HG03442 (cell line): Measurements from ENCODE around the gene PLXNA2.

ENCODE experiments used
- ATAC-seq: cut with Tn5 transposase; IDR thresholded peaks from one replicate; pipeline ENCODE4 v1.9.1; 2021; ENCODE audit warnings: mild to moderate bottlenecking, moderate library complexity; ENCODE audit not compliant: unreplicated experiment

Gene PLXNA2

DNA sequence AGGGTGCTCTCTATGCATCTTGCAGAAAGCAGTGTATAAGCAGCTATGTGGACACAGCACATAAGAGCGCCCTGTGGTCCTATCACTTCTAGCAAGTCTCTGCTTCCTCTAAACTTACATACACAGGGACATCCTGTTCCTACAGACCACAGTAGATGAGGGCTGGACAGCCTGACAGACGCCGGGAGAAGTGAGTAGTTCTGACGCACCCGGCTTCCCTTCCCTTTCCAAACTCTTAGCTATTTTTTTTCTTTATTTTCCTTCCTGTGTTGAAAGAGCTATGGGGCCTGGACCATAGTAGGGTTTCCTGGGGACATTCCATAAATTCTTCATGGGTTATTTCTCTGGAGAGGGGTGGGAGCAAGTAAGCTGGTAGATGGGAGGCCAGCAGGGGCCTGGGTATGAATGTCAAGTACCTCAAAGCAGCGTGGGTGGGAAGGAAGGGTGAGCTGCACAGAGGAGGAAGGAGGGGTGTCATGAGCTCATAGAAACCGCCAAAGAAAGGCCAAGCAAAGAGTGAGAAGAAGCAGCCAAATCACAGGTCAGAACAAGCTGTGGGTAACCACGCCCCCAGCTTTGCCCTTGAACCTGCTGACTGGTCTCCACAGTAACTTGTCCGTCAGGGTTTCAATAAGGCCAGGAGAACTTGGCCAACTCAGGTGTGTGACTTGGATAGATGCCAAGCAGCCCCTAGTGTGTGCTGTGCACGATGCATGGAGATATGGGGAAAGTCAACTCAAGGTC, 36.6 kb downstream of the PLXNA2 start:
- no peak for ATAC-seq

DNA sequence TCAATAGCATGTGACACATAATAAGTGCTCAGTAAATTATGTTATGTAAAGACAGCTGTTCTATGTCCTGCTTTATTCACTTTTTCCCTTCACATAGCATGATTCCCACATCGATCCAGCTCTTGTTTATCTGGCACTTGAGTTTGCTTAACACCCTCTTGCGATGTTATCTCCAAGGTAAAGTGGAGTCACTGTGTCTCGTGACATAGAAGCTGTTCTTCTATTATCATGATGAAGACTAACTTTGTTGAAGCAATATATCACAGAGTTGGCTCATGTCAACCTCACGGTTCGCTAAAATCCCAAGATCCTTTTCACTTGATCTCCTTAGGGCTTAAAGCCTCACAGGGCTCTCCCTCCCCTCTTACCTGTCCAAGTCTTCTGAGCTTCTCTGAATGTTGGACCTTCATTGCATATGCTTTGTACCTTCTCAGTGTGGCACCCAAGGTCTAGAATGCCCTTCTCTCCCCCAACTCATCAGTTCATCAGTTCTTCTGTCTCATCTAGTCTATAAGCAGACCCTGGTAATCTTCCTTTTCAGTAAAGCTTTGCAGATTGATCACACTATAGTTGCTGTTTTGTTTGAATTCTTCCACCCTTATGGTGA, 38.0 kb downstream of the PLXNA2 start:
- no peak for ATAC-seq

DNA sequence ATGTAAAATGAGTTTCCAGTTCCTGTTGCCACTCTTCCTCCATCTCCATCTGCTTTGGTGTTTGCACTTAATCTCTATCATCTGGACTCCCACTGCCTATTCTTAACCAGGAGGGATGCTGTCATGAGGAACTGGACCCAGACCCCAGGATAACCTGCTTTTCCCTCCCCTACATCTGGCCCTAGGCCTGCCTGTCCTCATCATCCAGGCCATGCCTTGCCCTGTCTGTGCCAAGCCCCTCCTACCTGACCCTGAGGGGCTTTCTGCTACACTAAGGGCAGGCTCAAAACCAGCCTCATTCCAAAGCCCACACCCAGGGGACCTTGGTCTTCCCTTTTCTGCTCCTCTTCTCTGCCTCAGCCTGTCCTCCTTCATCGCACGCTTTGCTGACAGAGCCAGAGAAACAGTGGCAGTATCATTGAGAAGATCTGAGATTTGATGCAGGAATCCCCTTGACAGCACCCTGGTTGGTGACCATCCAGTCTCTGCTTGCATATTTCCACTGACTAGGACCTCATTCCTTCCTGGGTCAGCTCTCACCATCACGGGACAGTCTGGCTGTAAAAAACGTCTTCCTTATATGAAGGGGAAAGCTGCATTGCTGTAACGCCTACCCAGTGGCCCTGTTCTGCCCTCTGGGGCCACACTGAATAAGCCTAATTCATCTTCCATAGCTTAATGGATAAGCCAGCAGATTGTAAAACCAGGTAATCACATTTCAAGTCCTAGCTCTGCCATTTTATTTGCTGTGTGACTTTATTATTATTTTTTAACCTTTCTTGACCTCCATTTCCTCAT, 38.8 kb downstream of the PLXNA2 start:
- no peak for ATAC-seq

DNA sequence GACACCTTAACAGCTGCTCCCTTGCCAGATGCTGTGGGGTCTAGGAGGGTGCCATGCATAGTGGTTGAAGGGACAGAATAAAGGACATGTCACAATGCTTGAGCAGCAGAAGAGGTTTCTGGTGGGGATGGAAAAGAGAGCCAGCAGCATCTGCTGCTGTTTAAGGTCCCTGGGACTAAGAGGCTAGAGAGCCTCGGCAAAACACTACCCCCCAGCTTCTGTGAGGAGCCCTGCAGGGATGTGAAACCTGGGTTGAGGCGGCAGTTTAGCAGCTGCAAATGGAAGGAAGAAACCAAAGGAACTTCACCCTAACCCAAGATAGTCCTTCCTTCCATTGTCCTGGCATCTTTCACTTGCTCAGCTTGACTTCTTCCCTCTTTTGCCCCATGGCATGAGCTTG, 39.4 kb downstream of the PLXNA2 start:
- no peak for ATAC-seq

DNA sequence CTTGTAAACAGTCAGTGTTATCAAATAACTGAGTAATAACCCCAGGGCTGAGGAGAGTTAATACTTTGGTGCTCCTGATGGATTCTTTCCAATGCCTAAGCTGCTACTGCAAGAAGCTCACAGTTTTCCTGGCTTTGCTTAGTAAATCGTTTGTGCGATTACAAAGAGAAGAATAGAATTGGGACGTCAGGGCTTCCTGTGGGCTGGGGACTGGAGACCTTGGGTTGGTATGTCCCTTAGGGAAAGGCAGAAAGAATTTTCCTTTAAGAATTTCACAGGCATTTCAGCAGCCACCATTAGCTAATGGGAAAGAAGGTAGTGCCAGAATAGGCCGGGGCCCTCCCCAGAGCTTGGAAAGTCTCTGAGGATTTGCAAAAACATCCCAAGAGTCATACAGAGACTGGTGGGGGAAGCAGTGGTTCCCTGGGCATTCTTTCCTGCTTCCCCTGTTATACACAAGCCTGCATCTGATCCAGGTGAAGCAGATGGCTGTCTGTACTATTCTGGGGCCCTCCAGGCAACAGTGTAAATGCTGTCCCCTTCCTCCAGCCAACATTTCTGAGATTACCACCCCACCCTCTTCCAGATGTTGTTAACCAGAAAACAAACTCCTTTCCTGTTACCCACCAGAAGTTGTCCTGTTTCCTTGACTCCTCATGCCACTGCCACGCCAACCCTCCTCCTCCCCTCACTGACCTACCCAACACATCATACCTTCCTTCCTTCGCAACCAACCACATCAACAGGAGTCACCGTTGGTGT, 40.2 kb downstream of the PLXNA2 start:
- ATAC-seq, result no peak

DNA sequence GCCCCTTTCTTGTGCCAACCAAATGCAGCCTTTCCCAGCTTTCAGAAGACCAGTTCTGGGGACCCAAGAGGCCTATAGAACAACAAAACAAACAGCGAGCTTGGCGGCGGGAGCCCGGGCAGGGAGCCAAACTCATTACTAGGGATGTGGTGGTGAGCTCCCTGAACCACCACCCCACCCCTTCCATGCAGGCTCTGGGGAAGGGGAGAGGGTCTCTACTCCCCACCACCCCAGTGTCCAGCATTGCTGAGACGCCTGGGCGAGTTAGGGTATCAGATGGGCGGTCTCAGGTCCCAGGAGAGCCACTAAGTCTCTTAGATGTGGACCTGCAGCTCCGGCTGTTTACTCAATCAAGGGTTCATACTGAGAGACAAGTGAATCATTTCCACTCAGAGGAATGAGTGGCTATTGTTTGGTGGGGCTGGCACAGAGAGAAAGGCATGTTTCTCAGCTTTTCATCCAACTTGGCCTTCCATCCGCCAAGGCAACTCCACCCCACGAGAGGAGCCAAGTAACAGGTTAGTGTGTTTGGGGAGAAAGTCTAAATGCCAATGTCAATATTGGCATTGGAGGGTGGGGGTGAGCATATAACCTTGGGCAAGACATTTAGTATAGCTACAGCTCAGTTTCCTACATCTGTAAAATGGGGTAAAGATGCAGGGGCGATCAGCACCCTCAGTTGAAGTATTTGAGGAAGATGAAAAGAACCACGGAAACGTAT, 40.9 kb downstream of the PLXNA2 start:
- ATAC-seq, result no peak

DNA sequence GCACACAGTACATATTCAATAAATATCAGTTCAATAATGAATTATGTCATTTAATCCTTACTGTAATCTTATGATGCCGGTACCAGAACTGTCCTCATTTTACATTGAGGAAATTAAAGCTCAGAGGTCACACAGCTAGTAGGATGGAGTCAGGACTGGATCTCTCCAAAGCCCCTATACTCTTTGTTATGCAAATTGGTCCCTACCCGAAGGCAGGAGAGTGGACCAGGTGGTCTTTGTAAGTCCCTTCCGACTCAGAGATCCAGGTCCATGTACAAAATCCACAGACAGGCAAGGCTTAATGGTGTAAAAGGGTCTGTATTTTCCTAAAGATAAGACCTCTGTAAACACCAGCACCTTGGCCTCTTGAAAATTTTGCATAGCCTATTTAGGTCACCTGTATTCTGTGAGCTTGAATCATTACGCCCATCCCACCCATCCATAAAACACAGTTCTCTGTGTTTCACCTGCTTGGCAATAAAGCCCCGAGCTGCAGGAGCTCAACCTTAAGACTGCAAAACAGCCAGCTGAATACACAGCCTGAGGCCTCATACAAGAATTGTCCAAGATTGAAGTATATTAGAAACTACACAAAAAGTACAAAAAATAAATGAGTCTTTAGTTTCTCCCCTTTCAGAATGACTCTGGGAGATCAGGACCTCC, 41.7 kb downstream of the PLXNA2 start:
- ATAC-seq, result no peak

DNA sequence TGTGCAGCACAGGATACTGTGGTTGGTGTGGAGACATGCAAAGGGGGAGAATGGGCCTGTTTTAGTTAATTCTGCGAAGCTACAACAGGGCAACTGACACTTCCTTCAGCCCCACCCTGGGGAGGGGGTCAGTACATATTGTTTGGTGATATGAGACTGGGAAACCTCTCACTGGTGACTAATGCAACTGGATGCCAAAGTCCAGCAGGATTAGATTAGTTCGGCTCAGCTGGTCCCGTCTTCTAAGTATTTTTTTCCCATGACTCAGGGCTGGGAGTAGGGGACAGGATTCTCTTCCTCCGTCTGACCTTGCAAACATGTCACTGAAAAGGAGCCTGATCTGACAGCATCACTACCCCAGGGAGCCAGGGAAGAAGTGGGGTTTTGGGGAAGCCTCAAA, 43.0 kb downstream of the PLXNA2 start:
- ATAC-seq, result no peak

DNA sequence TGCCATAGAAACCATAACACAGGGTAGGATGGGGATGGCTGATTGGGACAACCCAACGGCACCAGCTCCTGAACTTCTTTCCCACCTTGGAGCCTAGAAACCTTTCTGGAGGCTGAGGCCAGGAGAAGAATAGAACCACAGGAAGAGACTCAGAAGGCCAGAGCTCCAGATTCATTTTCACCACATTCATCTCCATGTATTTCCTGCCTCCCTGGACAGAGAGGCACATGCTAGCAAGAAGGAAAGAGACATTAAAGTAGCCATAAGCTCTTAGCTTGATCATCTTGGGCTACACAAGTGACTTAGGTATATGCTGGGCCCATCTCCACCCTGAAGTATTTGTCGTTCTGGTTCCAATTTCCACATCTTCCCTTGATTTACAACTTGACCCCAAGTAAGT, 44.1 kb downstream of the PLXNA2 start:
- no peak for ATAC-seq

DNA sequence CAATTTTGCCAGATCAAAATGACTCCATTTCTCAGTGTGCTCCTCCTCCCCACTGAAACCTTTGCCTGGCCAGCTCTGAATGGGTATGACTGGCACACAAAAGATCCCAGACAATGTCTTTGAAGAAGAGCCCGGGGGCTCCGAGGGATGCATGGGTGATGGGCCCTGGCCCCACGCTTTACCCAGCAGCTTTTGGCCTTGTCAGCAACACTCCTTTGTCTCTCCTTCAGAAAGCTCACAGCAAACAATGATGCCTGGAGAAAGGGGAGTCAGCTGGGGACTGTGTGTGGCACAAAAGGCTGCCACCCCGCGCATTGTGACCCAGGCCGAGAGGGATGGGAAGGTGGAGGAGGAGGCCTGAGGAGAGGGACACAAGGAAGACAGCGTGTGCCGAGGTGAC, 45.9 kb downstream of the PLXNA2 start:
- no peak for ATAC-seq

DNA sequence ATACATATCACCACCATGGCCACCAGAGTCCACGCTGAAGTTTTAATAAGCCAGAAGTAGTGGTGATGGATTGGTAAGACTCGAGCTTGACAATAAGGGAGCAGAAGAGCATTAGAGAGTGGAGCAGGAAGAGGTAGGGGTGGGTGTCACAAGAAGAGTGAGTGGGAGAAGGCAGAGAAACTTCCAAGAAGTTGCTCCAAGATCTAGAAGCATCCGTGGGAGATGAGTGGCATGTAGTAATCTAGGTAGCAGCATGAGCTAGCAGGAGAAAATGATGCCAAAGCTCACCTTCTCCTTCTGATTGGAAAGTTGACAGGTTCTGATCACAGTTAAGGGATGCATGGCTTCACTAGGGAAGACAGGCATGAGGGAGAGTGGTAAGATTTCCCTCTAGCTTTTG, 49.2 kb downstream of the PLXNA2 start:
- no peak for ATAC-seq

DNA sequence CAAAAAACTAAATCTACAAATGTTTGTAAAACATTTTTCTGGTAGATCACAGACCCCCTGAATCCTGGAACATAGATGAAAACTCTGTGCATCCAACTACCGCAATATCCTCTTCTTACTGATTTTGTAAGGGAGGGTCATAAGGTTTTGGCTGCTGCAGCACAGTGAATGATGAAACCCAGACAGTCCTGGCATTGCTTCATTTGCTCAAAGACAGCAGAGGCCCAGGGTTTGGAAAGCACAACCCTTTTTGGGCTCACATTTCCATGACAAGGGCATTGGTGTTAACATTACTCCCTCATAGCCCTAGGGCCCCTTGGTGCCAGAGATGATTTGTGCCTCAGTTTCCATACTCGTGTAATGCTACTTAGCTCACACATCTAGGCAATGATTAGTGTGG, 51.2 kb downstream of the PLXNA2 start:
- no peak for ATAC-seq

DNA sequence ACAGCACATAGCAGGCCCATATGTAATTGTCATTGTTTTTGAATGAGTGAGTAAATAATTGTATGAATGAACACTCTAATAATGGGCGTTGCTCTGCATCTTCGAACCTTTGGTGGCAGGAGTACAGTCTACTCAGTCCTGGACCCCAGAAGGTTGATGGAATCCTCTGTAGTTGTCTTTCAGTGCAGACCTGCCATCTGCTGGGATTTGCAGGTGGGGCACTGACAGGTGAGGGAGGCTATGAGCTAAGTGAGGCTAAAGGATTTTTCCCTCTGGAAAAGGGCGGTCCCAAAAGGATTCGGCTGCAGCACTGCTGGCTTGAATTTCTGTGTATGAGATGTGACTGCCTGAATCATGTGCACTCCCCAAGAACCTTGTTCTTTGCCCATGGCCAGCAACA, 53.4 kb downstream of the PLXNA2 start:
- ATAC-seq, result no peak

DNA sequence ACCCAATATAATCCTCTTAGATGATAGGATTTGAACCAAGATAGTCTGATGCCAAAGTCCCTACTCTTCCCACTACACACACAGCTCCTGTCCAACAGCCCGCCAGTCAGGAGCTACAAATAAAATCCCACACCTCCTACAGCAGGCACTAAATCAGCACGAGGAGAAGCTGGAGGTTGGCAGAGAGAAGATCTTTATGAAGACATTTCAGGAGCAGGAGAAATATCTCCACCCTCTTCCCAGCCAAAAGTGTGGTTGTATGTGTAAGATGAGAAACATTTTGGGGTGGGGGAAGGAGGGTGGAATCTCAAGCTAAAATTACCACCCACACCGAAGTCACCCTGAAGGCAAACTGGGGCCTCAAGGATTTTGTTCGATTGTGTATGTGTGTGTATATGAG, 54.5 kb downstream of the PLXNA2 start:
- ATAC-seq, result no peak

DNA sequence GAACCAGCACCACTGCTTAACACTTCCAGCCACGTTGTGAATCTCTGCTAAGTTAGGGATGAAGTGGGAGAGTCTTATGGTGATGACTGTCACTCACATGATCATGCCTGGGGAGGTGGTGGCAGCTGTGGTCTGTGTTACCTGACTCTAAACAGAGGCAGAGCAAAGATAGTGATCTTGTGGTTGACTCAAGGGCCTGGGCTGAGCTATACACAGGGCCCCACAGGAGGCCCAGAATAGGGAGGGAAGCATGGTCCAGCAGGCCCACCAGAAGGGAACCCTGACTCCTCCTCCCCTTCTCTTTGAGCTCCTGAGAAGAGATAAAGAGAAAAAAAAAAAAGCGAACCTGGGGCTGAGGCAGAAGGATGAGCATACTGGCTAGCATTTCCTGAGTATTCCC, 55.0 kb downstream of the PLXNA2 start:
- peak; percentile 52 for ATAC-seq

DNA sequence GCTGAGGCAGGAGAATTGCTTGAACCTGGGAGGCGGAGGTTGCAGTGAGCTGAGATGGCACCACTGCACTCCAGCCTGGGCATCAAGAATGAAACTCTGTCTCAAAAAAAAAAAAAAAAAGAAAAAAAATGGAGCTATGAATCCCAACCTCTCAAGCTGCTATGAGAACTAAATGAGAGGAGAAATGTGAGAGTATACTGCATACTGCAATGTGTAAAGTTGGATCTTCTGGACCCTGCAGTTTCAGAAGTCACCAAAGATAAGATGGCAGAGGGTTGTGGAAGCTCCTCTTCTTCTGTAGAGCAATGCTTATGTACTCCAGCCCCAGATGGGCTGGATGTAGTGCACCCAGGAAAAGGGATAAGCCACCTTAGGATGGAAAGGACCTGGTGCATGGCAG, 55.6 kb downstream of the PLXNA2 start:
- ATAC-seq, result no peak

DNA sequence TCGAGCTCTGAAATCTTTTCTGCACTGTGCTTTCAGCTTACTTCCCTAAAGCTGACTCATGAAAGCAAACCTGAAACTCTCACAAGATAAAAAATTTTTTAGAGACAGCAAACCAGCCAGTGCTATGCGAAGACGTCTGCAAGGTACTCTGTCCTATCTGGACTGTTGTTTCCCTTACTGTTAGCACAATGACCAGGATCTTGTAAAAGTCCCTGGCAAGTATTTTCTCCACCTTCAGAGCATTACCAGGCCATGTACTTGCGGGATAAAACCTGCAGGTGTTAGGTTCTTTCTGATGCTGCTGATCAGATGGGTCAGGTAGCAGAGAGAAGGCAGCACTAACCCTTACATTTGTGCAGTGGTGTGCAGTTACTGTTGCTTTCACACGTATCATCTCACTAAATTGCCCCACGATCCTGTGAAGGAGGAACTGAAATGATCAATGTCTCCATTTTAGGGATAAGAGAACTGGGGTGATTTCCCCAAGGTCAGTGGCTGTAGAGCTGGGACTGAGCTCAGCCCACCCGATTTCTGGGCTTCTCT, 56.6 kb downstream of the PLXNA2 start:
- ATAC-seq, result peak; percentile 65

DNA sequence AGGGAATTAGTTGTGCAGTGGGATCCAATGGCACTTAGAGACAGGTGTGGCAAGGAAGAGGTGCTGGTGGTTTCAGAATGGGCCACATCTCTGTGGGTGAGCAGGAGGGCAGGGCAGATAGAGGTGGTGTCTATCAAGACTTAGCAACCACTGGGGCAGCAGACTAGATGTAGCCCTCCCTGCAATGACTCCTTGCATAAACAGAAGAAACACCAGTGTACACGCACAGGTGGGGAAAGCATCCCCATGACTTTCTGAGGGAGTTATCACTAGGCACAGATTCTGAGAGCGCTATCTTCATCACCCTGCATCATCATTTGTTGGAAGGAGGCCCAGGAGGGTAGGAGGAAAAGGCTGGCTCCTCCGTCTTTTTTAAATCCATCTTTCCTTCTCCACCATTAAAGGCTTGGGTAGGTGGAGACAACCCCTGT, 58.4 kb downstream of the PLXNA2 start:
- no peak for ATAC-seq

DNA sequence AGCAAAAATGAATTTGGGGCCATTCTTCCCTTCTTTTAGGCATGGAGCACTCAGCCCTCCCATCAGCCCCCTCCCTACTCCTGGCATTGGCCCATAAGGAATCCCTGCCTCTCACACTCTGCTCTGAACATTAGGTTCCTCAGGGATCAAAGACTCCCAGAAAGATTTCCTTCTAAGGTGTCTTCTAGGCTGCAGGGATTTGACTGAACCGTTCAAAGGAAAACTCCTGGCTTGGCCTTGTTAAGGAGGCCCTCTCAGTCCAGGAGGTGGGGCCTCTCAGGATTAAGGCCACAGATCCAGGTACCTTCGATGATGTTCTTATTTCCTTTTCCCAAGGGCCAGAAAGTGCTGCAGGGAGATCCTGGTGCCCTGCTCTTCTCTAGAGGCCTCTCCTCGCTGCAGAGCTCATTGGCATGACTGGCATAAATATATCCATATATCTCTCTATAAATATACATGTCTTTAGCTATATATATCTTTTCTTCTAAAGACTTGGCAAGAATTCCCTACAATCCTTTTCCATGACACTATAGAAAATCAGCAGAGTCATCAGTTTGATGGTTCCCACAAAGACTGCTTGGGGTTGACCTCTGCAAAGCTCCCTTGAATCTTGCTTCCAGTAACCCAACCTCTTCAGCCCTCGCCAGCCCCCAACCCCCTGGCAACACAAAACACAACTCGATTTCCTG, 59.1 kb downstream of the PLXNA2 start:
- ATAC-seq, result no peak
